GM21526 (cell line): ENCODE measurements around the gene CKAP2.
A peak's percentile ranks its signal among the peaks of the same experiment; 100 is the strongest.
"Not testable (repeated sequence)": the region's sequence is repeated elsewhere in the genome, so short reads cannot be mapped to it uniquely, and the experiment has no call there.

Source experiments
- ATAC-seq: cut with Tn5 transposase; IDR thresholded peaks from one replicate; pipeline ENCODE4 v1.9.1; 2021; ENCODE audit warnings: moderate library complexity; ENCODE audit not compliant: unreplicated experiment, low FRiP score

CKAP2 gene

GRCh38 chr13:52450793-52451116 is 4.5 kb upstream of the CKAP2 start:
- ATAC-seq = no peak

- ATAC-seq = no peak
Measured at GRCh38 chr13:52451135-52451804, 4.0 kb upstream of the CKAP2 start.

GRCh38 chr13:52452470-52452869 is 2.8 kb upstream of the CKAP2 start:
- no peak for ATAC-seq

GRCh38 chr13:52454459-52454819 is 839 bp upstream of the CKAP2 start:
- ATAC-seq = peak; percentile 44

GRCh38 chr13:52455677-52456041 is 381 bp downstream of the CKAP2 start:
- peak; percentile 33 for ATAC-seq

- no peak for ATAC-seq
Measured at GRCh38 chr13:52459668-52460067, 4.4 kb downstream of the CKAP2 start.

GRCh38 chr13:52461265-52461664 is 6.0 kb downstream of the CKAP2 start:
- no peak for ATAC-seq

GRCh38 chr13:52463526-52463925 is 8.2 kb downstream of the CKAP2 start:
- no peak for ATAC-seq

- ATAC-seq = not testable (repeated sequence)
Measured at GRCh38 chr13:52468487-52468886, 13.2 kb downstream of the CKAP2 start.

- ATAC-seq = not testable (repeated sequence)
Measured at GRCh38 chr13:52480677-52481428, 25.6 kb downstream of the CKAP2 start.

GRCh38 chr13:52487078-52487477 is 31.8 kb downstream of the CKAP2 start:
- not testable (repeated sequence) for ATAC-seq

GRCh38 chr13:52488763-52489162 is 33.5 kb downstream of the CKAP2 start:
- ATAC-seq = not testable (repeated sequence)

- ATAC-seq = not testable (repeated sequence)
Measured at GRCh38 chr13:52491015-52491414, 35.7 kb downstream of the CKAP2 start.

- not testable (repeated sequence) for ATAC-seq
Measured at GRCh38 chr13:52494241-52494640, 39.0 kb downstream of the CKAP2 start.

GRCh38 chr13:52497979-52498378 is 42.7 kb downstream of the CKAP2 start:
- ATAC-seq = not testable (repeated sequence)

GRCh38 chr13:52502277-52502676 is 47.0 kb downstream of the CKAP2 start:
- not testable (repeated sequence) for ATAC-seq

GRCh38 chr13:52505843-52506242 is 50.6 kb downstream of the CKAP2 start:
- not testable (repeated sequence) for ATAC-seq

GRCh38 chr13:52509532-52509931 is 54.3 kb downstream of the CKAP2 start:
- not testable (repeated sequence) for ATAC-seq

GRCh38 chr13:52510221-52510797 is 55.0 kb downstream of the CKAP2 start:
- ATAC-seq = not testable (repeated sequence)

GRCh38 chr13:52511598-52511997 is 56.3 kb downstream of the CKAP2 start:
- not testable (repeated sequence) for ATAC-seq

GRCh38 chr13:52513957-52514596 is 58.8 kb downstream of the CKAP2 start:
- not testable (repeated sequence) for ATAC-seq
